Activated CD4-positive, alpha-beta T cell treated with anti-CD3 and anti-CD28 coated beads, Interleukin-2, amount 10 ng/mL, durations not matched to agents 24 days and 14 days (primary cell): ENCODE data around the gene EIF3A. TPM values are rescaled to one million over a fixed set of nuclear protein-coding genes. Genes with fewer than 3 reads are reported as not detected.
"Not testable (repeated sequence)": the region's sequence is repeated elsewhere in the genome, so short reads cannot be mapped to it uniquely, and the experiment has no call there.

Source experiments
- DNase-seq: peaks from one replicate; pipeline ENCODE4 v3.0.0; 2022
- H3K27ac Mint-ChIP-seq: one replicate; pipeline ENCODE4 v1.8.0; 2022; ENCODE audit warnings: mild to moderate bottlenecking, mixed read lengths
- H3K27me3 Mint-ChIP-seq: one replicate; pipeline ENCODE4 v1.8.0; 2022; ENCODE audit warnings: mixed read lengths
- H3K36me3 Mint-ChIP-seq: one replicate; pipeline ENCODE4 v1.8.0; 2022; ENCODE audit warnings: low read depth, mild to moderate bottlenecking, mixed read lengths
- H3K4me1 Mint-ChIP-seq: one replicate; pipeline ENCODE4 v1.8.0; 2021; ENCODE audit warnings: mixed read lengths
- H3K4me3 Mint-ChIP-seq: one replicate; pipeline ENCODE4 v1.8.0; 2022; ENCODE audit warnings: mild to moderate bottlenecking, moderate library complexity, mixed read lengths
- H3K9me3 Mint-ChIP-seq: one replicate; pipeline ENCODE4 v1.8.0; 2021; ENCODE audit warnings: mixed read lengths
- intact Hi-C: fragments of 100-400 bp; cut with micrococcal nuclease; formaldehyde crosslinking; loops from one replicate; pipeline ENCODE4 v1.15.1; 2023
- total RNA-seq: library from RNA; stranded (reverse); gene quantifications from 2 replicates; pipeline ENCODE4 v1.2.3, GENCODE V29; 2022

EIF3A gene
- total RNA-seq, 1 donor from 2014 or later, result 179 TPM

DNA sequence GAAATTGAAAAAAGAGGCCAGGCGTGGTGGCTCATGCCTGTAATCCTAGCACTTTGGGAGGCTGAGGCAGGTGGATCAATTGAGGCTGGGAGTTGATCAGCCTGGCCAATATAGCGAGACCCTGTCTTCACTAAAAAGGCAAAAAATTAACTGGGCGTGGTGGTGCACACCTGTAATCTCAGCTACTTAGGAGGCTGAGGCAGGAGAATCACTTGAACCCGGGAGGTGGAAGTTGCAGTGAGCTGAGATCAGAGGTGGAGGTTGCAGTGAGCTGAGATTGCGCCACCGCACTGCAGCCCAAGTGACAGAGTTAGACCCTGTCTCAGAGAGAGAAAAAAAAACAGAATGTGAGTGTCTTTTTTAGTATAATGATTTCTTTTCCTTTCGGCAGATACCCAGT, 25.3 kb upstream of the EIF3A start:
- Mint-ChIP-seq H3K4me1 (peaks cover 22% of the 10 kb centered on the region), H3K4me3 (peak overlapping the region; percentile 84), H3K27ac (peak overlapping the region; percentile 15), H3K36me3 (peaks cover 19% of the 10 kb centered on the region)
- H3K27me3 Mint-ChIP-seq, intact Hi-C loops, DNase-seq, H3K9me3 Mint-ChIP-seq: not testable (repeated sequence)

DNA sequence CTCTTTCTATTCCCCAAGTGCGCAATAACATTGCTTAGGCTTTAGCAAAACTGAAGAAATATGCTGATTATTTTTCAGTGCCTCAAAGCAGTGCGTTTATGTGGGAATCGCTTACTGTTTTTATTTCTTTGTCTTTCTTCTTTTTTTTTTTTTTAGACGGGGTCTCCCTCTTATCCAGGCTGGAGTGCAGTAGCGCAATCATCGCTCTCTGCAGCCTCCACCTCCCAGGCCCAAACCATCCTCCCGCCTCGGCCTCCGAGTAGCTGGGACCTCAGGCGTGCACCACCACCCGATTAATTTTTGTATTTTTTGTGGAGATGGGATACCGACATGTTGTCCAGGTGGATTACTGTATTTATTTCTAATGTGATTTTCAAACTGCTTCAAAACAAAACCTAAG, 24.5 kb upstream of the EIF3A start:
- intact Hi-C loops, result no loop called here
- peak overlapping the region; percentile 69 for H3K27ac Mint-ChIP-seq
- peaks cover 2% of the 10 kb centered on the region for H3K27me3 Mint-ChIP-seq
- H3K4me1 Mint-ChIP-seq, result peaks cover 26% of the 10 kb centered on the region
- DNase-seq, result no peak
- H3K4me3 Mint-ChIP-seq, result peak overlapping the region; percentile 84
- peaks cover 15% of the 10 kb centered on the region for H3K36me3 Mint-ChIP-seq
- H3K9me3 Mint-ChIP-seq, result no peaks in the 10 kb centered on the region

DNA sequence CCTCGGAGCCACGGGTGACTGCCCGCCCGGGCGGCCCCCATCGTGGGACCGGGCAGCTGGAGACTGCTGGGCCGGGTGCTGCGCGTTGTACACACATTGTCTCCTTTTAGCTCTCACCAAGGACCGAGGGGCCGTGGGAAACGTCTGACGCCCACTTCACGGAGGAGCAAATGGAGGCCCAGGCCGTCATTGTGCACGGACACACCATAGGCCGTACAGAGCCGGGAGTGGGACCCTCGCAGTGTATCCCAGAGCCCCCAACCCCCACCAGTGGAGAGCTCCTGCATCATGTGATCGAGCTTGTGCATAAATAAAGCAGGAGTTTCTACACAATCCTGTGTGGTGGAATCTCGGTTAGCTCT, 24.0 kb upstream of the EIF3A start:
- no peak for DNase-seq
- H3K9me3 Mint-ChIP-seq, result no peaks in the 10 kb centered on the region
- peak overlapping the region; percentile 45 for H3K27ac Mint-ChIP-seq

DNA sequence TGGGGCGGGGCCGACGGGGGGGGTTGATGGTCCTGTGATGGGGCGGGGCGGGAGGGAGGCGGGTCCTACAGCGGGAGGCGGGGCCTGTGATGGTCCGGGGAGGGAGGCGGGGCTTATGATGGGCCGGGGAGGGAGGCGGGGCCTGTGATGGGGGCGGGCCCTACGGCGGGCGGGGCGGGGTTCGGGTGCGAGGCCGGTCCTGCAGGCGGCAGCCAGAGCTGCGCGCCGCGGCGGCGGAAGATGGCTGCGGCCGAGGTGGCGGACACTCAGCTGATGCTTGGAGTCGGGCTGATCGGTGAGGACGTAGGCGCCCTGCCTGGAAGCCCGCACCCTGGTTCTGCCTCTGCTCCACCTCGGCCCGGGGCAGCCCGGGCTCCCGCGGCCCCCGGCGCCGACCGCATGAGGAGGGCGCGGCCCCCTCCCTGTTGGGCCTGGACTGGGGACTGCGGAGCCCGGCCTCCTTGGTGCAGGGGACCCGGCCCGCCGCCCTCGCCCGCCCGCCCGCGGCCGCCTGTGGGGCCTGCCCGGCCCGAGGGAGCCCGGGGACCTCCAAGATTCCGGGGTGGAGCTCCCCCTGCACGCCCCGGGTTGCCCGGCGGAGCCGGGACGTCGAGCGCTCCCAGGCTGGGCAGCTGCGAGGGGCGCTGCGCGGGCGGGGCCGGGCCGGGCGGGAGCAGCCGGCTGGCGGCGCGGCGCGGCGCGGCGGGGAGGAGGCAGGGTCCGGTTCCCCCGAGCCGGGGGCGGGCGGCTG, 23.5 kb upstream of the EIF3A start, which contains the start of gene DENND10:
Gene DENND10, plus strand, starts transcription at position 211 of the 751 bp plus-strand sequence. Its CDS starts 30 bp downstream, at position 241.
- Mint-ChIP-seq H3K27me3 (peaks cover 2% of the 10 kb centered on the region), H3K4me1 (peaks cover 29% of the 10 kb centered on the region), H3K9me3 (no peaks in the 10 kb centered on the region), H3K27ac (peak within 1 kb of the TSS; percentile 66), H3K36me3 (peaks cover 10% of the 10 kb centered on the region), H3K4me3 (peak within 1 kb of the TSS; percentile 84)
- intact Hi-C loops, result loop anchor here (1.0 kb wide), 3 partner anchors 24 to 74 kb away; partner anchors contain the start of genes EIF3A and PRDX3
- peak; percentile 91 for DNase-seq

More for the DNA sequence above, 24.0 kb upstream of the EIF3A start:
- peaks cover 2% of the 10 kb centered on the region for H3K27me3 Mint-ChIP-seq
- H3K4me1 Mint-ChIP-seq, result peaks cover 29% of the 10 kb centered on the region
- intact Hi-C loops, result loop anchor here (1.0 kb wide), 3 partner anchors 24 to 74 kb away; partner anchors contain the start of genes EIF3A and PRDX3
- H3K4me3 Mint-ChIP-seq, result peak overlapping the region; percentile 84
- H3K36me3 Mint-ChIP-seq, result peaks cover 13% of the 10 kb centered on the region

DNA sequence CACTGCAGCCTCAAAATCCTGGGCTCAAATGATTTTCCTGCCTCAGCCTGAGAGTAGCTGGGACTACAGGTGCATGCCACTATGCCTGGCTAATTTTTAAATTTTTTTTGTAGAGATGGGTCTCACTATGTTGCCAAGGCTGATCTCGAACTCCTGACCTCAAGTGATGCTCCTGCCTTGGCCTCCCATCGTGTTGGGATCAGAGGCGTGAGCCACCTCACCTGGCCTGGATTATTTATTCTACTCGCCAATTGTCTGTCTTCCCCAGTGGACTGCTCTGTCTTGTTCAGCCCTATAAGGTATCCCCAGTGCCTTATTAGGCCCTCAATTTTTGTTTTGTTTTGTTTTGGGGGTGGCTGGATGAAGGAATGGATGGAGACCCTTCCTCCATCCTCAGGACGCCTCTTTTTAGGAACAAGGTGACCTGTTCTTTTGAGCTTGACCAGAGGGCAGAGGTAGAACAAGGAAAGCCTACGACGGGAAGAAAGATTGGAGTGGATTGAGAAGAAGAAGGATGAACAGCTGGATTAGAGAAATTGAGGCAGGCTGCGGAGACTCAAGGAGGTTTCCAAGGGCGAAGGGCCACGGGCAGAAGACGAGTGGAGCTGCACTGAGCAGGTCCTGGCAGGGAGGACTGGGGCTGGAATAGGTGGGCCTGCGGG, 22.8 kb upstream of the EIF3A start:
- H3K36me3 Mint-ChIP-seq, result peaks cover 8% of the 10 kb centered on the region
- H3K9me3 Mint-ChIP-seq, result no peaks in the 10 kb centered on the region
- H3K4me3 Mint-ChIP-seq, result peak overlapping the region; percentile 77
- peak overlapping the region; percentile 66 for H3K27ac Mint-ChIP-seq
- intact Hi-C loops, result no loop called here
- peaks cover 2% of the 10 kb centered on the region for H3K27me3 Mint-ChIP-seq
- H3K4me1 Mint-ChIP-seq, result peaks cover 29% of the 10 kb centered on the region
- DNase-seq, result no peak

DNA sequence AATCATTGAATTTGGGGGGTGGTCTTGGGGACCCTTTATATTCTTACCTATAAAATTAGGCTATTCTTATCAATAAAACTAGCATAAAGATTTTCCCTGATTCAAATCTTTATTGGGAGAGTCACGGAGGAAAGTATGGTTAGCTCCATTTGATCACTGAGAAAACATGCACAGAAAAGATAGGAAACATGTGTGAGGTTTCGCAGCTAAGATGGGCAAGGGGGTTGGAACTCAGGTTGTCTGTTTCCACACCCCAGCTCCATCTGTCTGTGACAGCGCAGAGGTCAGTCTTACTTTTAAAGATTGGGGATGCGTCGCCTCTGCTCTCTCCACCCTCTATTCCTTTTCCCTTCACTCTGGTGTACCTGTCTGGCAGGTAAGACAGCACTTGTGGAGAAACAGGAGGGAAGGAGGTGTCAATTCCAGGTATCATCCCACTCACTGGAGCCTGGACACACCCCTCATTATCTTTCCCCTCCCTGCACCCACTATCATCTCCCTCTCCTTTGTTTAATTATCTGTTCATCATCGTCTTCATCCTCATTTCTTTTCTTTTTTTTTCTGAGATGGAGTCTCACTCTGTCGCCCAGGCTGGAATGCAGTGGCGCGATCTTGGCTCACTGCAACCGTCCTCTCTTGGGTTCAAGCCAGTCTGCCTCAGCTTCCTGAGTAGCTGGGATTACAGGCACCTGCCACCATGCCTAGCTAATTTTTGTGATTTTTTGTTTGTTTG, 20.9 kb upstream of the EIF3A start:
- H3K27me3 Mint-ChIP-seq, result peaks cover 2% of the 10 kb centered on the region
- H3K4me3 Mint-ChIP-seq, result no peak overlapping the region
- H3K9me3 Mint-ChIP-seq, result no peaks in the 10 kb centered on the region
- intact Hi-C loops, result no loop called here
- no peak overlapping the region for H3K27ac Mint-ChIP-seq
- no peak for DNase-seq
- peaks cover 26% of the 10 kb centered on the region for H3K4me1 Mint-ChIP-seq
- H3K36me3 Mint-ChIP-seq, result peaks cover 2% of the 10 kb centered on the region

DNA sequence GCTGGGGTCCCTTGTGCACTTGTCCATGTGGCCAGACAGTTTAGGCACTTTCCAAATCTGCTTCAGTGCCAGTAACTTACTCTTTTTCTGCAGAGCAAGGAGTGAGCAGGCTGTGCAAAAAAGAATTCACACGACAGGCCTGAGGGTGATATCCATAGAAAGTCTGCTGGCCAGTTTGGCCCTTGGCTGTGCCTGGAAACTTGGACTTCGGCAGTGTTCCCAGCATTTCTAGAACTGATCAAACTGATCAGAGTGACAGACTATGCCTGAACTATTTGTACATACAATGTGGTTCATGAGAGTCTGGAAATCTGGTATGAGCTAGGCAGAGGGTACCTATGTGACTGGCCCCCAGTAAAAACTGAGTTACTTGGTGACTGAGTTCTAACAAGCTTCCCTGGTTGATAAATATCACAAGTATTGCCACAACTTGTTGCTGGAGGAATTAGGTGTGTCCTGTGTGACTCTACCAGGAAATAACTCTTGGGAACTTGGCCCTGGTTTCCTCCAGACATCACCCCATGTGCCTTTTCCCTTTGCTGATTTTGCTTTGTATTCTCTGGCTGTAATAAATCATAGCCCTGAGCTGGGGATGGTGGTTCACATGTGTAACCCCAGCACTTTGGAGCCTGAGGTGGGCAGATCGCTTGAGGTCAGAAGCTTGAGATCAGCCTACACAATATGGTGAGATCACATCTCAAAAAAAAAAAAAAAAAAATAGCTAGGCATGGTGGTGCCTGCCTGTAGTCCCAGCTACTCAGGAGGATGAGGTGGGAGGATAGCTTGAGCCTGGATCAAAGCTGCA, 20.0 kb upstream of the EIF3A start:
- H3K27me3 Mint-ChIP-seq, result peaks cover 2% of the 10 kb centered on the region
- no peak for DNase-seq
- intact Hi-C loops, result no loop called here
- no peaks in the 10 kb centered on the region for H3K36me3 Mint-ChIP-seq
- H3K9me3 Mint-ChIP-seq, result no peaks in the 10 kb centered on the region
- H3K4me3 Mint-ChIP-seq, result no peak overlapping the region
- H3K4me1 Mint-ChIP-seq, result peaks cover 29% of the 10 kb centered on the region
- H3K27ac Mint-ChIP-seq, result no peak overlapping the region

DNA sequence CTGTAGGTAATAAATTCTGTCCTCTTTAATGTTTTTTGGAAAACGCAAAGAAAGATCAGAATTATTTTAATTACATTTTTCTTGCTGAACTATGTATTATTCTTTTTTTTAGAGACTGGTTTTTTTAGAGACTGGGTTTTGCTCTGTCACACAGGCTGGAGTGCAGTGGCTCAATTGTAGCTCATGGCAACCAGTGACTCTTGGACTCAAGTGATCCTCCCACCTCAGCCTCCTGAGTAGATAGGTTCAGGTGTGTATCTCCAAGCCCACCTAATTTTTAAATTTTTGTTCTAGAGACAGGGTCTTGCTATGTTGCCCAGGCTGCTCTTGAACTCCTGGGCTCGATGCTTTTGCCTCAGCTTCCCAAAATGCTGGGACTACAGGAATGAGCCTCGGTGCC, 18.0 kb upstream of the EIF3A start:
- H3K36me3 Mint-ChIP-seq, result no peaks in the 10 kb centered on the region
- no peak overlapping the region for H3K4me3 Mint-ChIP-seq
- peaks cover 30% of the 10 kb centered on the region for H3K4me1 Mint-ChIP-seq
- DNase-seq, result no peak
- intact Hi-C loops, result no loop called here
- H3K9me3 Mint-ChIP-seq, result no peaks in the 10 kb centered on the region
- H3K27ac Mint-ChIP-seq, result no peak overlapping the region
- H3K27me3 Mint-ChIP-seq, result peaks cover 2% of the 10 kb centered on the region

DNA sequence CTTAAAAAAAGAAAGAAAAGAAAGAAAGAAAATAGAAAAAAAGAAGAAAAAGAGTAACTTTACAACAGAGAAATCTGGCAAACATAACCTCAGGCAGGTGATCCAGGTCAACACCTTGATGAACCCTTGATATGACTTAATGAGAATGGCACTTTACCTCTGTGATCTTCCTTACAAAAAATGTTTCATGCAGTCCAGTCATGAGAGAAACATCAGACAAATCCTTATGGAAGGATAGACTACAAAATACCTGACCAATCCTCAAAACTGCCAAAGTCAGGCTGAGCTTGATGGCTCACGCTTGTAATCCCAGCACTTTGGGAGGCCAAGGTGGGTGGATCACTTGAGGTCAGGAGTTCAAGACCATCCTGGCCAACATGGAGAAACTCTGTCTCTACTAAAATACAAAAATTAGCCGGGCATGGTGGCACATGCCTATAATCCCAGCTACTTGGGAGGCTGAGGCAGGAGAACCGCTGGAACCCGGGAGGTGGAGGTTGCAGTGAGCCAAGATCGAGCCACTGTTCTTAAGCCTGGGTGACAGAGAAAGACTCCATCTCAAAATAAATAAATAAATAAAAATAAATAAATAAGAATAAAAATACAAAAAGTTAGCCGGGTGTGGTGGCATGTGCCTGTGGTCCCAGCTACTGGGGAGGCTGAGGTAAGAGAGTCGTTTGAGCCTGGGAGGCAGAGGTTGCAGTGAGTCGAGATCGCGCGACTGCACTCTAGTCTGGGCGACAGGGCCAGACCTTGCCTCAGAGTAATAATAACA, 16.2 kb upstream of the EIF3A start:
- H3K27ac Mint-ChIP-seq, H3K9me3 Mint-ChIP-seq, H3K27me3 Mint-ChIP-seq, intact Hi-C loops, H3K4me3 Mint-ChIP-seq, H3K36me3 Mint-ChIP-seq, DNase-seq: not testable (repeated sequence)
- H3K4me1 Mint-ChIP-seq, result peaks cover 33% of the 10 kb centered on the region

DNA sequence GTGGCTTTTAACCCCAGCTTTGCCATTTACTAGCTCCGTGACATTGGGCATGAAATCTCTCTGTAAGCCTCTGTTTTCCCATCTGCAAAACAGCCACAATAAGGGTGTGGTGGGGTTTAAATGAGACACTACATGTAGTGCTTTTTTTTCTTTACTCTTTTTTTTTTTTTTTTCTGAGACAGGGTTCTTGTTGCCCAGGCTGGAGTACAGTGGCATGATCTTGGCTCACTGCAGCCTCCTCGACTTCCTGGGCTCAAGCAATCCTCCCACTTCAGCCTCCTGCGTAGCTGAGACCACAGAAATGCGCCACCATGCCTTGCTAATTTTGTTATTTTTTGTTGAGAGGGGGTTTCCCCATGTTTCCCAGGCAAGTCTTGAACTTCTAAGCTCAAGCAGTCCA, 15.0 kb upstream of the EIF3A start:
- Mint-ChIP-seq H3K9me3 (no peaks in the 10 kb centered on the region), H3K4me3 (peak overlapping the region; percentile 5), H3K27ac (peak overlapping the region; percentile 6), H3K36me3 (no peaks in the 10 kb centered on the region), H3K27me3 (no peaks in the 10 kb centered on the region), H3K4me1 (peaks cover 33% of the 10 kb centered on the region)
- intact Hi-C loops, result no loop called here
- no peak for DNase-seq

DNA sequence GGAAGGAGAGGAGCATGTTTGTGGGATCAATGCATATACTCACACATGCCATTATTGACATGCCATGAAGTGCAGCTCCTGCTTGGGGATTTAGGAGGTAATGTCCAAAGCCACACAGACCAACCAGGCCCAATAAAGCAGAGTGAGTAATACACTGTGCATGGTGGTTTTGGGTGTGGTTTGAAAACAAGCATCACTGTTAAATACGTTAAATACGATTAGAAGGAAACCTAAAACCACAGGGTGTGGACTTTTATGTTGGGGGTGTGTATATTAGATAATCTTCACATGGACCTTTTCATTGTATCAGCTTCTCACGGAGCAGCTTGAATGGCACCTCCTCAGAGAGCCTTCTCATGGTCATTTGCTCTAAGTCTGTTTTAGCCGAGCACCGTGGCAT, 10.4 kb upstream of the EIF3A start:
- Mint-ChIP-seq H3K27ac (peak overlapping the region; percentile 45), H3K4me3 (peak overlapping the region; percentile 47), H3K36me3 (no peaks in the 10 kb centered on the region), H3K9me3 (no peaks in the 10 kb centered on the region), H3K4me1 (peaks cover 44% of the 10 kb centered on the region), H3K27me3 (no peaks in the 10 kb centered on the region)
- peak; percentile 83 for DNase-seq
- intact Hi-C loops, result no loop called here

DNA sequence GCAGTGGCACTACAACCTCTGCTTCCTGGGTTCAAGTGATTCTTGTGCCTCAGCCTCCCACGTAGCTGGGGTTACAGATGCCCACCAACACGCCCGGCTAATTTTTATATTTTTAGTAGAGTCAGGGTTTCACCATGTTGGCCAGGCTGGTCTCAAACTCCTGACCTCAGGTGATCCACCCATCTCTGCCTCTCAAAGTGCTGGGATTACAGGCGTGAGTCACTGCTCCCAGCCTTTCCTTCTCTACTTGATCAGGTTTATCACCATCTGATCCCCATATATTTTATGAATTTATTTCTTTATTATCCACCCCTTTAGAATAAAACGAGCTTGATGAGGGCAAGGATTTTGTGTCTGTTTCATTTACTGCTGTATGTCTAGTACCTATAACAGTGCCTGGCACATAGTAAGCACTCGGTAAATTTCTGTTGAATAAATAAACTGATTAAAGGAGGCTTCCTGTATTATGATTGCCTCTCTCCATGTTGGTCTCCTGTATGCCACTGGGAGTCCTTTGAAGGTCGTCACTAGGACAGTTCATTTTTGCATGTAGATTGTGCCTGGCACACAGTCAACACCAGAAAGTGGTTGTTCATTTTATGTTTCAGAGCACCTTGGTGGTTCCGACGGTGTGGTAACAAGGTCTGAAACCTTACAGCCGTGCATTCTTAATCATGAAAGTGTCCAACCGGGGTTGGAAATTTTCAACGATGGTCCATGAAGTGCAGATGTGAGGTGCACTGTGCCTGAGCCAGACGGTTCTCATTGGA, 9.6 kb upstream of the EIF3A start:
- Mint-ChIP-seq H3K4me3 (peak overlapping the region; percentile 13), H3K4me1 (peaks cover 37% of the 10 kb centered on the region), H3K9me3 (no peaks in the 10 kb centered on the region), H3K27ac (no peak overlapping the region), H3K27me3 (no peaks in the 10 kb centered on the region), H3K36me3 (no peaks in the 10 kb centered on the region)
- DNase-seq, result no peak
- intact Hi-C loops, result no loop called here
